Measurements from ENCODE around the gene PARP2. TPM values are rescaled to one million over a fixed set of nuclear protein-coding genes. Genes with fewer than 3 reads are reported as not detected.
A peak's percentile ranks its signal among the peaks of the same experiment; 100 is the strongest.

PARP2 gene
- total and polyA plus RNA-seq, 2 of the 8 experiments (the other 6 are each of a cell fraction or from before 2014, with no cell fraction given), result 27.7 to 41.7 TPM

GRCh38 chr14:20343092-20343861, at the start of gene PARP2 (continued):
- TF ChIP-seq RBBP5 (IDR thresholded peaks at IDR 0.05; ENCODE audit: borderline replicate concordance, low read depth, low read length) (0 out of 2 replicates have a peak, but pooled peaks have one; percentile 50), SIX5 (IDR thresholded peaks at IDR 0.05; ENCODE audit: low read depth, low read length) (no peak), TBP (IDR thresholded peaks at IDR 0.05; ENCODE audit: low read depth, low read length) (peak; percentile 99), BRCA1 (IDR thresholded peaks at IDR 0.05; ENCODE audit: low read depth, low read length) (peak; percentile 82), SP4 (IDR thresholded peaks at IDR 0.05; ENCODE audit: low read length) (0 out of 2 replicates have a peak, but pooled peaks have one; percentile 26), HDAC6 (IDR thresholded peaks at IDR 0.05; ENCODE audit: low read depth, low read length) (no peak)

Data from H1 (cell line).